Measurements from ENCODE around the gene DACT3.

DACT3 gene

GRCh38 chr19:46611776-46612175, 49.2 kb downstream of the DACT3 start:
- no peak for DNase-seq
- no peak overlapping the region for H3K27ac ChIP-seq
- no peaks in the 10 kb centered on the region for H3K27me3 ChIP-seq (ENCODE audit: insufficient read depth, low read depth, severe bottlenecking)
- H3K36me3 ChIP-seq = peaks cover 32% of the 10 kb centered on the region
- H3K9me3 ChIP-seq (ENCODE audit: severe bottlenecking) = no peaks in the 10 kb centered on the region
- no peak overlapping the region for H3K4me3 ChIP-seq (ENCODE audit: low read depth, low read length)
- TF ChIP-seq CTCF (IDR thresholded peaks at IDR 0.05; ENCODE audit: low read depth, low read length) = no peak

GRCh38 chr19:46610851-46611770, 49.9 kb downstream of the DACT3 start:
- H3K27me3 ChIP-seq (ENCODE audit: insufficient read depth, low read depth, severe bottlenecking) = no peaks in the 10 kb centered on the region
- peaks cover 39% of the 10 kb centered on the region for H3K36me3 ChIP-seq
- DNase-seq = peak; percentile 6
- no peak overlapping the region for H3K27ac ChIP-seq
- no peak for TF ChIP-seq CTCF (IDR thresholded peaks at IDR 0.05; ENCODE audit: low read depth, low read length)
- H3K9me3 ChIP-seq (ENCODE audit: severe bottlenecking) = no peaks in the 10 kb centered on the region
- H3K4me3 ChIP-seq (ENCODE audit: low read depth, low read length) = no peak overlapping the region

GRCh38 chr19:46610413-46610775, 50.6 kb downstream of the DACT3 start:
- H3K27me3 ChIP-seq (ENCODE audit: insufficient read depth, low read depth, severe bottlenecking) = no peaks in the 10 kb centered on the region
- no peak overlapping the region for H3K27ac ChIP-seq
- H3K4me3 ChIP-seq (ENCODE audit: low read depth, low read length) = no peak overlapping the region
- peaks cover 46% of the 10 kb centered on the region for H3K36me3 ChIP-seq
- H3K9me3 ChIP-seq (ENCODE audit: severe bottlenecking) = no peaks in the 10 kb centered on the region
- DNase-seq = no peak
- no peak for TF ChIP-seq CTCF (IDR thresholded peaks at IDR 0.05; ENCODE audit: low read depth, low read length)

GRCh38 chr19:46609511-46610412, 51.2 kb downstream of the DACT3 start:
- DNase-seq = no peak
- Histone ChIP-seq H3K27me3 (ENCODE audit: insufficient read depth, low read depth, severe bottlenecking) (no peaks in the 10 kb centered on the region), H3K4me3 (ENCODE audit: low read depth, low read length) (no peak overlapping the region), H3K27ac (no peak overlapping the region), H3K9me3 (ENCODE audit: severe bottlenecking) (no peaks in the 10 kb centered on the region), H3K36me3 (peaks cover 51% of the 10 kb centered on the region)
- no peak for TF ChIP-seq CTCF (IDR thresholded peaks at IDR 0.05; ENCODE audit: low read depth, low read length)

GRCh38 chr19:46608581-46609345, 52.2 kb downstream of the DACT3 start:
- H3K36me3 ChIP-seq = peaks cover 54% of the 10 kb centered on the region
- no peak overlapping the region for H3K27ac ChIP-seq
- no peaks in the 10 kb centered on the region for H3K27me3 ChIP-seq (ENCODE audit: insufficient read depth, low read depth, severe bottlenecking)
- no peaks in the 10 kb centered on the region for H3K9me3 ChIP-seq (ENCODE audit: severe bottlenecking)
- H3K4me3 ChIP-seq (ENCODE audit: low read depth, low read length) = no peak overlapping the region
- TF ChIP-seq CTCF (IDR thresholded peaks at IDR 0.05; ENCODE audit: low read depth, low read length) = no peak
- no peak for DNase-seq
